HepG2 (cell line): ENCODE measurements around the gene ALDH3B1. TPM values are rescaled to one million over a fixed set of nuclear protein-coding genes. Genes with fewer than 3 reads are reported as not detected.

Experiments used
- ATF7-NPFF ChIP-seq: sonication (generic); formaldehyde crosslinking; IDR thresholded peaks from 2 replicates; pipeline ENCODE4 v1.8.1; 2023; ENCODE audit warnings: mild to moderate bottlenecking, low read depth, missing genetic modification reagents, moderate library complexity
- JUN ChIP-seq: sonication (generic); formaldehyde crosslinking; IDR thresholded peaks from 2 replicates; pipeline ENCODE4 v1.4.0; 2020; ENCODE audit warnings: mild to moderate bottlenecking, missing genetic modification reagents
- MXI1 ChIP-seq: IDR thresholded peaks from 3 replicates; pipeline ENCODE4 v1.6.1; 2012; ENCODE audit warnings: low read depth, low read length, inconsistent platforms, borderline replicate concordance
- MYC ChIP-seq: sonication (generic); formaldehyde crosslinking; IDR thresholded peaks from 2 replicates; pipeline ENCODE4 v1.9.0; 2021; ENCODE audit warnings: missing genetic modification reagents, borderline replicate concordance
- MYNN ChIP-seq: sonication (generic); formaldehyde crosslinking; IDR thresholded peaks from 2 replicates; pipeline ENCODE4 v1.4.0; 2020; ENCODE audit warnings: mild to moderate bottlenecking, low read depth, missing genetic modification reagents
- NFYB ChIP-seq: sonication (generic); formaldehyde crosslinking; IDR thresholded peaks from 2 replicates; pipeline ENCODE4 v1.4.0; 2020; ENCODE audit warnings: missing genetic modification reagents
- SALL1 ChIP-seq: sonication (generic); formaldehyde crosslinking; IDR thresholded peaks from 2 replicates; pipeline ENCODE4 v1.8.0; 2022; ENCODE audit warnings: mild to moderate bottlenecking, missing genetic modification reagents
- SNAI1 ChIP-seq: sonication (generic); formaldehyde crosslinking; IDR thresholded peaks from 2 replicates; pipeline ENCODE4 v1.5.0; 2020; ENCODE audit warnings: mild to moderate bottlenecking, missing genetic modification reagents, borderline replicate concordance
- SNAPC2 ChIP-seq: sonication (generic); formaldehyde crosslinking; IDR thresholded peaks from 2 replicates; pipeline ENCODE4 v1.8.1; 2022; ENCODE audit warnings: mild to moderate bottlenecking, missing genetic modification reagents
- SP2 ChIP-seq: sonication (generic); formaldehyde crosslinking; IDR thresholded peaks from 2 replicates; pipeline ENCODE4 v1.5.1; 2020; ENCODE audit warnings: mild to moderate bottlenecking, missing genetic modification reagents
- TARDBP ChIP-seq: sonication (generic); formaldehyde crosslinking; IDR thresholded peaks from 2 replicates; pipeline ENCODE4 v1.8.0; 2022; ENCODE audit warnings: mild to moderate bottlenecking, missing genetic modification reagents
- ZNF12 ChIP-seq: sonication (generic); formaldehyde crosslinking; IDR thresholded peaks from 2 replicates; pipeline ENCODE4 v1.5.0; 2020; ENCODE audit warnings: missing genetic modification reagents
- ZNF274 ChIP-seq: sonication (generic); formaldehyde crosslinking; IDR thresholded peaks from 2 replicates; pipeline ENCODE4 v1.5.1; 2020; ENCODE audit warnings: mild to moderate bottlenecking, missing genetic modification reagents
- ZNF282 ChIP-seq: fragments of 450-650 bp; IDR thresholded peaks from 2 replicates; pipeline ENCODE4 v1.6.1; 2018; ENCODE audit not compliant: partially characterized antibody
- ZNF335 ChIP-seq: sonication (generic); formaldehyde crosslinking; IDR thresholded peaks from 2 replicates; pipeline ENCODE4 v1.4.0; 2020; ENCODE audit warnings: missing genetic modification reagents
- ZNF343 ChIP-seq: sonication (generic); formaldehyde crosslinking; IDR thresholded peaks from 2 replicates; pipeline ENCODE4 v1.4.0; 2020; ENCODE audit warnings: mild to moderate bottlenecking, missing genetic modification reagents
- ZNF432 ChIP-seq: sonication (generic); formaldehyde crosslinking; IDR thresholded peaks from 2 replicates; pipeline ENCODE4 v1.5.0; 2020; ENCODE audit warnings: missing genetic modification reagents, mild to moderate bottlenecking, borderline replicate concordance
- ZNF605 ChIP-seq: sonication (generic); formaldehyde crosslinking; IDR thresholded peaks from 2 replicates; pipeline ENCODE4 v1.8.0; 2022; ENCODE audit warnings: mild to moderate bottlenecking, missing genetic modification reagents
- ZNF724P ChIP-seq: sonication (generic); formaldehyde crosslinking; IDR thresholded peaks from 2 replicates; pipeline ENCODE4 v1.8.0; 2022; ENCODE audit warnings: missing genetic modification reagents, borderline replicate concordance
- ZNF761 ChIP-seq: sonication (generic); formaldehyde crosslinking; conservative IDR thresholded peaks from 2 replicates; pipeline ENCODE4 v1.4.0; 2020; ENCODE audit warnings: mild to moderate bottlenecking, missing genetic modification reagents
- polyA plus RNA-seq, 8 experiments: library from polyadenylated mRNA; depleted of rRNA in 3 of 8; stranded (reverse) in 7 of 8; unstranded in 1 of 8; fragments of >200 nt; fragmentation: Illumina TruSeq in 4 of 8; extraction: Trizol in 4 of 8; gene quantifications; 2 replicates each; pipeline versions ENCODE4 v1.2.1 to v1.2.3, GENCODE V29; 2011 to 2016; ENCODE audit warnings: low read depth in 4 of 8, missing spikeins in 1 of 8, mixed read lengths in 1 of 8; ENCODE audit not compliant: insufficient read depth in 1 of 8
- total RNA-seq, 5 experiments: library from RNA; depleted of rRNA; stranded (reverse); fragments of >200 nt; fragmentation: Illumina TruSeq; extraction: Trizol; gene quantifications; 2 replicates each; pipeline ENCODE4 v1.2.3, GENCODE V29; 2016; ENCODE audit warnings: low read depth in 1 of 5
- TF ChIP-seq, protein P1 (sequence below): sonication (generic); formaldehyde crosslinking; IDR thresholded peaks from 2 replicates; pipeline ENCODE4 v1.5.0; 2020; ENCODE audit warnings: mild to moderate bottlenecking, missing genetic modification reagents
- TF ChIP-seq, protein P2 (sequence below): sonication (generic); formaldehyde crosslinking; IDR thresholded peaks from 2 replicates; pipeline ENCODE4 v1.8.1; 2023; ENCODE audit warnings: missing genetic modification reagents, mild to moderate bottlenecking, borderline replicate concordance
- TF ChIP-seq, protein P3 (sequence below): IDR thresholded peaks from 2 replicates; pipeline ENCODE4 v1.6.1; 2016
- TF ChIP-seq, protein P4 (sequence below): sonication (generic); formaldehyde crosslinking; IDR thresholded peaks from 2 replicates; pipeline ENCODE4 v1.8.1; 2023; ENCODE audit warnings: mild to moderate bottlenecking, inconsistent platforms, moderate library complexity, missing genetic modification reagents, borderline replicate concordance
- TF ChIP-seq, protein P5 (sequence below): sonication (generic); formaldehyde crosslinking; IDR thresholded peaks from 2 replicates; pipeline ENCODE4 v1.5.0; 2020; ENCODE audit warnings: missing genetic modification reagents, mild to moderate bottlenecking, borderline replicate concordance

The ALDH3B1 gene
- total and polyA plus RNA-seq, 2 of the 13 experiments (the other 11 are each of a cell fraction or from before 2014, with no cell fraction given) = 4.0 to 6.7 TPM

DNA sequence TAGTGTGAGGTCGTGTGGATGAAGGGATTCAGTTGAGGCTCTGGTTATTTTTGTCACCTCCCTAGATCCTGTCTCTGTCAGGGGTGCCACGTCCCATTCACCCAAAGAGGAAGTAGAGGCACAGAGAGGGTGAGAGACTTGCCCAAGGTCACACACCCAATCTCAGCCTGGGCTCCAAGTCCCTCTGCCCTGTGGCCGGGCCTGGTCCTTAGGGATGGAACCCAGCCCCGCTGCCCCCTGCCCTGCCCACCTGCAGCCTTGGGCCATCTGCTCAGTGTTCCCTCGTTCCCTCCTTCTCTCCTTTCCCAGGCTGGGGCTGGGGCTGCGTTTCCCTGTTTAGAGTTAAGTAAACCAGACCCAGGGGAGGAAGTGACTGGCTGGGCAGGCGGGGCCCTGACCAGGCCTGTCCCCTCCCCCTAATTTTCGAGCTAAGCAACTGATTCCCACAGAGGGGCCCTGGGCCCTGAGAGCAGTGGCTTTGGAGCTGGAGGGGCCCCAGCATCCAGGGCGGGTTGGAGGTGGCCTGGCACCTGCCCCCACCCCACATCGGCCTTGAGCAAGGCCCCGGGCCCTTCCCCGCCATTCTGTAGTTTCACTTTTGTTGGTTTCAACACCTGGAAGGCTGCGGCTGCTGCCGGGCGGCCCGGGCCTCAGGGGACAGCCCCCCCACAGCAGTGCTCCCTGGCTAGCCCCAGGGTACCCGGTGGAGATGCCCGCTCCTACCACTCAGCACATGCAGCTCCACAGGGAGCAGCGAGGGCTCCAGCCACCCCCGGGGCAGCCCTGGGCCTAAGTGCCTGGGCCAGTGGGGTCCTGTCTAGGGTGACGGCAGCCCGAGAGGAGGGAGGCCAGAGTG, 30.2 kb downstream of the ALDH3B1 start (continued):
- TF ChIP-seq ZNF432 (CRISPR knock-in tag) (no peak), TARDBP (CRISPR knock-in tag) (peak; percentile 44; the same call in 1 of the 2 replicates), ZNF724P (CRISPR knock-in tag) (no peak), NFYB (CRISPR knock-in tag) (no peak), ZNF282 (no peak), ZNF335 (CRISPR knock-in tag) (no peak), MXI1 (no peak), SP2 (CRISPR knock-in tag) (no peak), ZNF343 (0 out of 2 replicates have a peak, but pooled peaks have one; percentile 63), ZNF761 (CRISPR knock-in tag) (0 out of 2 replicates have a peak, but pooled peaks have one; percentile 50), SNAI1 (no peak), ZNF12 (CRISPR knock-in tag) (no peak), ZNF274 (CRISPR knock-in tag) (peak; percentile 47; the same call in 1 of the 2 replicates), JUN (no peak), ATF7-NPFF (peak; percentile 45; the same call in 1 of the 2 replicates), MYNN (CRISPR knock-in tag) (no peak), ZNF605 (CRISPR knock-in tag) (peak; percentile 82), SALL1 (CRISPR knock-in tag) (peak; percentile 35; the same call in 1 of the 2 replicates), MYC (CRISPR knock-in tag) (peak; percentile 56), SNAPC2 (CRISPR knock-in tag) (no peak)
- TF ChIP-seq, protein P1, sequence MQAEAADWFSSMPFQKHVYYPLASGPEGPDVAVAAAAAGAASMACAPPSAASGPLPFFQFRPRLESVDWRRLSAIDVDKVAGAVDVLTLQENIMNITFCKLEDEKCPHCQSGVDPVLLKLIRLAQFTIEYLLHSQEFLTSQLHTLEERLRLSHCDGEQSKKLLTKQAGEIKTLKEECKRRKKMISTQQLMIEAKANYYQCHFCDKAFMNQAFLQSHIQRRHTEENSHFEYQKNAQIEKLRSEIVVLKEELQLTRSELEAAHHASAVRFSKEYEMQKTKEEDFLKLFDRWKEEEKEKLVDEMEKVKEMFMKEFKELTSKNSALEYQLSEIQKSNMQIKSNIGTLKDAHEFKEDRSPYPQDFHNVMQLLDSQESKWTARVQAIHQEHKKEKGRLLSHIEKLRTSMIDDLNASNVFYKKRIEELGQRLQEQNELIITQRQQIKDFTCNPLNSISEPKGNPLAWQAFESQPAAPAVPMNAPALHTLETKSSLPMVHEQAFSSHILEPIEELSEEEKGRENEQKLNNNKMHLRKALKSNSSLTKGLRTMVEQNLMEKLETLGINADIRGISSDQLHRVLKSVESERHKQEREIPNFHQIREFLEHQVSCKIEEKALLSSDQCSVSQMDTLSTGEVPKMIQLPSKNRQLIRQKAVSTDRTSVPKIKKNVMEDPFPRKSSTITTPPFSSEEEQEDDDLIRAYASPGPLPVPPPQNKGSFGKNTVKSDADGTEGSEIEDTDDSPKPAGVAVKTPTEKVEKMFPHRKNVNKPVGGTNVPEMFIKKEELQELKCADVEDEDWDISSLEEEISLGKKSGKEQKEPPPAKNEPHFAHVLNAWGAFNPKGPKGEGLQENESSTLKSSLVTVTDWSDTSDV (CRISPR knock-in tag) = 0 out of 2 replicates have a peak, but pooled peaks have one; percentile 28
- TF ChIP-seq, protein P2, sequence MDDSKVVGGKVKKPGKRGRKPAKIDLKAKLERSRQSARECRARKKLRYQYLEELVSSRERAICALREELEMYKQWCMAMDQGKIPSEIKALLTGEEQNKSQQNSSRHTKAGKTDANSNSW (CRISPR knock-in tag) = no peak
- TF ChIP-seq, protein P3, sequence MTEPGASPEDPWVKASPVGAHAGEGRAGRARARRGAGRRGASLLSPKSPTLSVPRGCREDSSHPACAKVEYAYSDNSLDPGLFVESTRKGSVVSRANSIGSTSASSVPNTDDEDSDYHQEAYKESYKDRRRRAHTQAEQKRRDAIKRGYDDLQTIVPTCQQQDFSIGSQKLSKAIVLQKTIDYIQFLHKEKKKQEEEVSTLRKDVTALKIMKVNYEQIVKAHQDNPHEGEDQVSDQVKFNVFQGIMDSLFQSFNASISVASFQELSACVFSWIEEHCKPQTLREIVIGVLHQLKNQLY (CRISPR knock-in tag) = no peak
- TF ChIP-seq, protein P4, sequence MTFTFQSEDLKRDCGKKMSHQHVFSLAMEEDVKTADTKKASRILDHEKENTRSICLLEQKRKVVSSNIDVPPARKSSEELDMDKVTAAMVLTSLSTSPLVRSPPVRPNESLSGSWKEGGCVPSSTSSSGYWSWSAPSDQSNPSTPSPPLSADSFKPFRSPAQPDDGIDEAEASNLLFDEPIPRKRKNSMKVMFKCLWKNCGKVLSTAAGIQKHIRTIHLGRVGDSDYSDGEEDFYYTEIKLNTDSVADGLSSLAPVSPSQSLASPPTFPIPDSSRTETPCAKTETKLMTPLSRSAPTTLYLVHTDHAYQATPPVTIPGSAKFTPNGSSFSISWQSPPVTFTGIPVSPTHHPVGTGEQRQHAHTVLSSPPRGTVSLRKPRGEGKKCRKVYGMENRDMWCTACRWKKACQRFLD = 0 out of 2 replicates have a peak, but pooled peaks have one; percentile 32
- TF ChIP-seq, protein P5, sequence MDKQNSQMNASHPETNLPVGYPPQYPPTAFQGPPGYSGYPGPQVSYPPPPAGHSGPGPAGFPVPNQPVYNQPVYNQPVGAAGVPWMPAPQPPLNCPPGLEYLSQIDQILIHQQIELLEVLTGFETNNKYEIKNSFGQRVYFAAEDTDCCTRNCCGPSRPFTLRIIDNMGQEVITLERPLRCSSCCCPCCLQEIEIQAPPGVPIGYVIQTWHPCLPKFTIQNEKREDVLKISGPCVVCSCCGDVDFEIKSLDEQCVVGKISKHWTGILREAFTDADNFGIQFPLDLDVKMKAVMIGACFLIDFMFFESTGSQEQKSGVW (CRISPR knock-in tag) = no peak
